ENCODE data around the gene PRG2. TPM values are rescaled to one million over a fixed set of nuclear protein-coding genes. Genes with fewer than 3 reads are reported as not detected.

Gene PRG2
- total RNA-seq, 1 experiment from 2014 or later: 0.57 TPM

- TF ChIP-seq IRF1 (CRISPR knock-in tag; IDR thresholded peaks at IDR 0.05) (no peak), FOXJ3 (CRISPR knock-in tag; IDR thresholded peaks at IDR 0.05; ENCODE audit: borderline replicate concordance) (no peak)
Observed at GRCh38 chr11:57419146-57419545, 28.7 kb upstream of the PRG2 start (continued).

- Mint-ChIP-seq H3K27ac (no peak overlapping the region), H3K9me3 (no peaks in the 10 kb centered on the region), H3K27me3 (ENCODE audit: low read depth) (no peaks in the 10 kb centered on the region), H3K36me3 (peaks cover 52% of the 10 kb centered on the region), H3K4me1 (0 out of 2 replicates have a peak, but pooled peaks cover 4% of the 10 kb centered on the region), H3K4me3 (no peak overlapping the region)
- no peak for TF ChIP-seq ZNF317 (CRISPR knock-in tag; IDR thresholded peaks at IDR 0.05; ENCODE audit: borderline replicate concordance, low read depth)
- no peak for TF ChIP-seq ZNF416 (CRISPR knock-in tag; IDR thresholded peaks at IDR 0.05)
- TF ChIP-seq MYBL2 (CRISPR knock-in tag; IDR thresholded peaks at IDR 0.05): no peak
- no peak for TF ChIP-seq NFYB (CRISPR knock-in tag; conservative IDR thresholded peaks at IDR 0.05; ENCODE audit: low read depth)
- TF ChIP-seq JAZF1 (CRISPR knock-in tag; IDR thresholded peaks at IDR 0.05): no peak
- TF ChIP-seq ATF6 (CRISPR knock-in tag; IDR thresholded peaks at IDR 0.05): no peak
- TF ChIP-seq KAT7 (CRISPR knock-in tag; IDR thresholded peaks at IDR 0.05; ENCODE audit: borderline replicate concordance): no peak
- no peak for TF ChIP-seq RELA (CRISPR knock-in tag; IDR thresholded peaks at IDR 0.05; ENCODE audit: borderline replicate concordance)
- no peak for TF ChIP-seq E2F4 (CRISPR knock-in tag; IDR thresholded peaks at IDR 0.05; ENCODE audit: borderline replicate concordance, low read depth)
- TF ChIP-seq TEAD4 (CRISPR knock-in tag; IDR thresholded peaks at IDR 0.05): no peak
- no peak for TF ChIP-seq HMGXB4 (CRISPR knock-in tag; IDR thresholded peaks at IDR 0.05)
- no peak for DNase-seq (ENCODE audit: low spot score)
- no peak for ATAC-seq
- CTCF ChIA-PET: no interaction called here
- POLR2A ChIA-PET: no interaction called here
Observed at GRCh38 chr11:57418131-57418530, 27.7 kb upstream of the PRG2 start.

GRCh38 chr11:57417056-57417455 lies 26.6 kb upstream of the PRG2 start:
- CTCF ChIA-PET: no interaction called here

More at GRCh38 chr11:57417056-57417455, 26.6 kb upstream of the PRG2 start:
- H3K27me3 Mint-ChIP-seq (ENCODE audit: low read depth): no peaks in the 10 kb centered on the region
- H3K36me3 Mint-ChIP-seq: peaks cover 50% of the 10 kb centered on the region
- ATAC-seq (no peak), DNase-seq (ENCODE audit: low spot score) (no peak)
- H3K9me3 Mint-ChIP-seq: no peaks in the 10 kb centered on the region
- H3K27ac Mint-ChIP-seq: no peak overlapping the region
- H3K4me3 Mint-ChIP-seq: no peak overlapping the region
- POLR2A ChIA-PET: no interaction called here
- TF ChIP-seq IRF1 (CRISPR knock-in tag; IDR thresholded peaks at IDR 0.05) (no peak), FOXK1 (CRISPR knock-in tag; IDR thresholded peaks at IDR 0.05) (no peak), AFF4 (CRISPR knock-in tag; IDR thresholded peaks at IDR 0.05; ENCODE audit: borderline replicate concordance) (no peak), NFE2L1 (CRISPR knock-in tag; IDR thresholded peaks at IDR 0.05) (no peak), TP53 (CRISPR knock-in tag; IDR thresholded peaks at IDR 0.05) (no peak)
- 0 out of 2 replicates have a peak, but pooled peaks cover 4% of the 10 kb centered on the region for H3K4me1 Mint-ChIP-seq

All from WTC11 (cell line).